ENCODE results near the gene INPP5F. TPM values are rescaled to one million over a fixed set of nuclear protein-coding genes. Genes with fewer than 3 reads are reported as not detected.
A peak's percentile ranks its signal among the peaks of the same experiment; 100 is the strongest.

INPP5F gene
- total and polyA plus RNA-seq, 2 donors (not counting 1 experiment from before 2014, with no cell fraction given), result 11.2 to 37.5 TPM

GRCh38 chr10:119715628-119716505 lies 10.0 kb upstream of the INPP5F start:
- DNase-seq (no peak), ATAC-seq (ENCODE audit: low read depth) (no peak)
- no peak for TF ChIP-seq EZH2 (IDR thresholded peaks at IDR 0.05; ENCODE audit: borderline replicate concordance, insufficient read depth, low read depth, low read length, poor library complexity, severe bottlenecking)
- Mint-ChIP-seq H3K4me1 (peaks cover 27% of the 10 kb centered on the region), H3K4me3 (no peak overlapping the region), H3K9me3 (ENCODE audit: insufficient read depth) (peaks cover 5% of the 10 kb centered on the region), H3K27me3 (no peaks in the 10 kb centered on the region), H3K27ac (peak overlapping the region; percentile 46)
- no peaks in the 10 kb centered on the region for H3K36me3 ChIP-seq (replicated peaks in 1 of 2; ENCODE audit: control extremely low read depth in 1 of 2, control insufficient read depth in 1 of 2, extremely low read depth in 1 of 2, insufficient read depth in 2 of 2, low read length in 1 of 2)
- no peak overlapping the region for H3K4me3 ChIP-seq (ENCODE audit: control extremely low read depth in 1 of 5, extremely low read depth in 1 of 5, insufficient read depth in 1 of 5, low read depth in 2 of 5, low read length in 4 of 5)
- H3K9me3 ChIP-seq (ENCODE audit: control extremely low read depth in 1 of 3, control insufficient read depth in 2 of 3, insufficient read depth in 1 of 3, low read length in 2 of 3), result peaks cover 0 to 5% (median under 1%) of the 10 kb centered on the region in 3 donors
- no peak overlapping the region for H3K27ac ChIP-seq (ENCODE audit: low read length in 2 of 2)
- H3K4me1 ChIP-seq (ENCODE audit: control insufficient read depth in 2 of 2, insufficient read depth in 2 of 2, low read length in 2 of 2), result no peaks in the 10 kb centered on the region
- H3K4me2 ChIP-seq (replicated peaks; ENCODE audit: low read depth, low read length, poor library complexity, severe bottlenecking), result no peak overlapping the region
- no peaks in the 10 kb centered on the region for H3K79me2 ChIP-seq (ENCODE audit: control insufficient read depth, insufficient read depth, low read length)
- H3K9ac ChIP-seq (ENCODE audit: low read length), result no peak overlapping the region
- intact Hi-C loops (cut with micrococcal nuclease), result no loop called here
- H2AFZ ChIP-seq (ENCODE audit: insufficient read depth, low read depth, low read length, poor library complexity, severe bottlenecking), result no peak overlapping the region
- ChIA-PET POLR2A (no interaction called here), CTCF (interaction anchor here (0.8 to 1.9 kb wide), 4 partner anchors 9 to 34 kb away, joined by 3 to 13 read pairs (median 3); partner anchors contain the start of gene INPP5F)
- WGBS (ENCODE audit: insufficient coverage), result 100% methylated on average over 4 of the region's 8 CpGs
- H3K27me3 ChIP-seq (replicated peaks in 1 of 4; ENCODE audit: control extremely low read depth in 1 of 4, control insufficient read depth in 3 of 4, insufficient read depth in 4 of 4, low read length in 3 of 4), result no peaks in the 10 kb centered on the region
- no peaks in the 10 kb centered on the region for H4K20me1 ChIP-seq (ENCODE audit: control insufficient read depth, insufficient read depth, low read length, poor library complexity, severe bottlenecking)

GRCh38 chr10:119723161-119723560 lies 2.7 kb upstream of the INPP5F start:
- H2AFZ ChIP-seq (ENCODE audit: insufficient read depth, low read depth, low read length, poor library complexity, severe bottlenecking), result no peak overlapping the region
- ATAC-seq (ENCODE audit: low read depth), result no peak
- no peaks in the 10 kb centered on the region for H4K20me1 ChIP-seq (ENCODE audit: control insufficient read depth, insufficient read depth, low read length, poor library complexity, severe bottlenecking)
- H3K36me3 ChIP-seq (replicated peaks in 1 of 2; ENCODE audit: control extremely low read depth in 1 of 2, control insufficient read depth in 1 of 2, extremely low read depth in 1 of 2, insufficient read depth in 2 of 2, low read length in 1 of 2), result no peaks in the 10 kb centered on the region
- peaks cover 17% of the 10 kb centered on the region for H3K79me2 ChIP-seq (ENCODE audit: control insufficient read depth, insufficient read depth, low read length)
- no peaks in the 10 kb centered on the region for H3K27me3 ChIP-seq (replicated peaks in 1 of 4; ENCODE audit: control extremely low read depth in 1 of 4, control insufficient read depth in 3 of 4, insufficient read depth in 4 of 4, low read length in 3 of 4)
- Mint-ChIP-seq H3K4me3 (no peak overlapping the region), H3K4me1 (peaks cover 44% of the 10 kb centered on the region), H3K27ac (peak overlapping the region; percentile 76), H3K27me3 (no peaks in the 10 kb centered on the region), H3K9me3 (ENCODE audit: insufficient read depth) (no peaks in the 10 kb centered on the region)
- H3K4me3 ChIP-seq (ENCODE audit: control extremely low read depth in 1 of 5, extremely low read depth in 1 of 5, insufficient read depth in 1 of 5, low read depth in 2 of 5, low read length in 4 of 5), result no peak overlapping the region
- H3K27ac ChIP-seq (ENCODE audit: low read length in 2 of 2), result peak overlapping the region in 1 of 2 donors; percentile 41
- no CpG with 5 or more reads among the region's 2 CpGs for WGBS (ENCODE audit: insufficient coverage)
- TF ChIP-seq EZH2 (IDR thresholded peaks at IDR 0.05; ENCODE audit: borderline replicate concordance, insufficient read depth, low read depth, low read length, poor library complexity, severe bottlenecking), result no peak
- no peak overlapping the region for H3K4me2 ChIP-seq (replicated peaks; ENCODE audit: low read depth, low read length, poor library complexity, severe bottlenecking)
- intact Hi-C loops (cut with micrococcal nuclease), result no loop called here
- H3K9ac ChIP-seq (ENCODE audit: low read length), result no peak overlapping the region
- DNase-seq, result no peak
- peaks cover 0 to 2% (median 0%) of the 10 kb centered on the region in 3 donors for H3K9me3 ChIP-seq (ENCODE audit: control extremely low read depth in 1 of 3, control insufficient read depth in 2 of 3, insufficient read depth in 1 of 3, low read length in 2 of 3)
- ChIA-PET POLR2A (interaction anchor here (4.1 kb wide), 1 partner anchor 18 kb away, joined by 65 read pairs; no protein-coding TSS in a partner anchor), CTCF (interaction anchor here (1.0 to 6.0 kb wide), 3 partner anchors 13 to 36 kb away, joined by 3 to 99 read pairs (median 33); no protein-coding TSS in a partner anchor)
- H3K4me1 ChIP-seq (ENCODE audit: control insufficient read depth in 2 of 2, insufficient read depth in 2 of 2, low read length in 2 of 2), result peaks cover 30 to 37% of the 10 kb centered on the region in 2 donors

All from B cell (primary cell).